Trophoblast cell (in vitro differentiated cells and primary cell): ENCODE data around the gene LIPC.
A peak's percentile ranks its signal among the peaks of the same experiment; 100 is the strongest.

Experiments
- DNase-seq, 2 donors: peaks; one replicate each; pipeline ENCODE4 v3.0.0-alpha.2; 2016
- H2AFZ ChIP-seq: 2 replicates; pipeline ENCODE4 v1.6.1; 2013; ENCODE audit warnings: low read length, moderate library complexity, mild to moderate bottlenecking; ENCODE audit not compliant: insufficient read depth, poor library complexity
- H2AK5ac ChIP-seq: 2 replicates; pipeline ENCODE4 v1.6.1; 2013; ENCODE audit warnings: mild to moderate bottlenecking, low read length
- H2BK120ac ChIP-seq: 2 replicates; pipeline ENCODE4 v1.6.1; 2013; ENCODE audit warnings: low read length, mild to moderate bottlenecking, moderate library complexity; ENCODE audit not compliant: insufficient read depth, poor library complexity
- H2BK12ac ChIP-seq: 2 replicates; pipeline ENCODE4 v1.6.1; 2013; ENCODE audit warnings: mild to moderate bottlenecking, low read length, moderate library complexity
- H2BK5ac ChIP-seq: 2 replicates; pipeline ENCODE4 v1.6.1; 2013; ENCODE audit warnings: low read length, low read depth, moderate library complexity, mild to moderate bottlenecking; ENCODE audit not compliant: poor library complexity
- H3K14ac ChIP-seq: 2 replicates; pipeline ENCODE4 v1.6.1; 2013; ENCODE audit warnings: mild to moderate bottlenecking, low read length
- H3K18ac ChIP-seq: 2 replicates; pipeline ENCODE4 v1.6.1; 2013; ENCODE audit warnings: mild to moderate bottlenecking, low read length
- H3K23ac ChIP-seq: 2 replicates; pipeline ENCODE4 v1.6.1; 2013; ENCODE audit warnings: low read length
- H3K27ac ChIP-seq: 2 replicates; pipeline ENCODE4 v1.5.1; 2013; ENCODE audit warnings: low read depth, mild to moderate bottlenecking, inconsistent platforms, low read length, moderate library complexity
- H3K27me3 ChIP-seq: 2 replicates; pipeline ENCODE4 v1.6.1; 2013; ENCODE audit warnings: inconsistent platforms, mild to moderate bottlenecking, low read length, moderate library complexity; ENCODE audit not compliant: insufficient read depth
- H3K36me3 ChIP-seq, 2 experiments: 1 replicate in 1 of 2; 2 replicates in 1 of 2; pipeline ENCODE4 v1.6.1; 2013; ENCODE audit warnings: low read length in 2 of 2, mild to moderate bottlenecking in 2 of 2, moderate library complexity in 1 of 2; ENCODE audit not compliant: insufficient read depth in 2 of 2, control insufficient read depth in 1 of 2
- H3K4ac ChIP-seq: 2 replicates; pipeline ENCODE4 v1.6.1; 2013; ENCODE audit warnings: low read depth, mild to moderate bottlenecking, low read length, moderate library complexity
- H3K4me1 ChIP-seq, 2 experiments: 1 replicate in 1 of 2; 2 replicates in 1 of 2; pipeline ENCODE4 v1.6.1; 2013; ENCODE audit warnings: low read length in 2 of 2, mild to moderate bottlenecking in 2 of 2, moderate library complexity in 1 of 2; ENCODE audit not compliant: insufficient read depth in 2 of 2, control insufficient read depth in 1 of 2
- H3K4me2 ChIP-seq: 2 replicates; pipeline ENCODE4 v1.6.1; 2013; ENCODE audit warnings: inconsistent platforms, mild to moderate bottlenecking, low read length, moderate library complexity
- H3K4me3 ChIP-seq: 2 replicates; pipeline ENCODE4 v1.5.1; 2013; ENCODE audit warnings: mild to moderate bottlenecking, low read depth, low read length, inconsistent platforms
- H3K79me1 ChIP-seq: one replicate; pipeline ENCODE4 v1.6.1; 2013; ENCODE audit warnings: low read length
- H3K79me2 ChIP-seq: 2 replicates; pipeline ENCODE4 v1.6.1; 2013; ENCODE audit warnings: low read length, mild to moderate bottlenecking; ENCODE audit not compliant: control insufficient read depth, insufficient read depth, poor library complexity
- H3K9ac ChIP-seq: 2 replicates; pipeline ENCODE4 v1.6.1; 2013; ENCODE audit warnings: mild to moderate bottlenecking, low read length
- H3K9me3 ChIP-seq: 2 replicates; pipeline ENCODE4 v1.6.1; 2013; ENCODE audit warnings: low read depth, mild to moderate bottlenecking, control low read depth, inconsistent platforms, low read length; ENCODE audit not compliant: insufficient read depth
- H4K12ac ChIP-seq: 2 replicates; pipeline ENCODE4 v1.6.1; 2013; ENCODE audit warnings: low read depth, mild to moderate bottlenecking, low read length, moderate library complexity
- H4K8ac ChIP-seq: 2 replicates; pipeline ENCODE4 v1.6.1; 2013; ENCODE audit warnings: low read depth, mild to moderate bottlenecking, low read length, moderate library complexity
- H4K91ac ChIP-seq: one replicate; pipeline ENCODE4 v1.6.1; 2013; ENCODE audit warnings: low read depth, mild to moderate bottlenecking, low read length, moderate library complexity
- WGBS: extraction: QIAGEN DNeasy Blood & Tissue Kit; methylation state at CpG from one replicate; pipeline ENCODE4 v1.1.7; 2013; ENCODE audit warnings: missing lambda C conversion rate; ENCODE audit not compliant: insufficient read length, insufficient coverage; ENCODE audit errors: extremely low coverage; 5-methylcytosine and 5-hydroxymethylcytosine counted together

The LIPC gene

GRCh38 chr15:58459560-58459959 is 27.8 kb downstream of the LIPC start:
- no peaks in the 10 kb centered on the region for H3K36me3 ChIP-seq
- H4K8ac ChIP-seq = peak overlapping the region; percentile 23
- H2AK5ac ChIP-seq = peak overlapping the region; percentile 56
- no peak overlapping the region for H4K12ac ChIP-seq
- peaks cover 4% of the 10 kb centered on the region for H3K79me1 ChIP-seq
- peak overlapping the region; percentile 29 for H3K14ac ChIP-seq
- no peak overlapping the region for H3K23ac ChIP-seq
- H2AFZ ChIP-seq = no peak overlapping the region
- H3K27ac ChIP-seq = no peak overlapping the region
- H3K79me2 ChIP-seq = no peaks in the 10 kb centered on the region
- H4K91ac ChIP-seq = no peak overlapping the region
- no peak overlapping the region for H3K4me3 ChIP-seq
- no peak overlapping the region for H3K4me2 ChIP-seq
- H3K9me3 ChIP-seq = peaks cover 2% of the 10 kb centered on the region
- H3K18ac ChIP-seq = no peak overlapping the region
- H3K27me3 ChIP-seq = no peaks in the 10 kb centered on the region
- H2BK120ac ChIP-seq = peak overlapping the region; percentile 46
- no peak overlapping the region for H3K9ac ChIP-seq
- no peak overlapping the region for H3K4ac ChIP-seq
- H2BK5ac ChIP-seq = no peak overlapping the region
- peak overlapping the region; percentile 66 for H2BK12ac ChIP-seq
- no CpG with 5 or more reads among the region's 10 CpGs for WGBS
- DNase-seq = no peak
- peaks cover 2 to 7% of the 10 kb centered on the region in 2 experiments for H3K4me1 ChIP-seq

DNA sequence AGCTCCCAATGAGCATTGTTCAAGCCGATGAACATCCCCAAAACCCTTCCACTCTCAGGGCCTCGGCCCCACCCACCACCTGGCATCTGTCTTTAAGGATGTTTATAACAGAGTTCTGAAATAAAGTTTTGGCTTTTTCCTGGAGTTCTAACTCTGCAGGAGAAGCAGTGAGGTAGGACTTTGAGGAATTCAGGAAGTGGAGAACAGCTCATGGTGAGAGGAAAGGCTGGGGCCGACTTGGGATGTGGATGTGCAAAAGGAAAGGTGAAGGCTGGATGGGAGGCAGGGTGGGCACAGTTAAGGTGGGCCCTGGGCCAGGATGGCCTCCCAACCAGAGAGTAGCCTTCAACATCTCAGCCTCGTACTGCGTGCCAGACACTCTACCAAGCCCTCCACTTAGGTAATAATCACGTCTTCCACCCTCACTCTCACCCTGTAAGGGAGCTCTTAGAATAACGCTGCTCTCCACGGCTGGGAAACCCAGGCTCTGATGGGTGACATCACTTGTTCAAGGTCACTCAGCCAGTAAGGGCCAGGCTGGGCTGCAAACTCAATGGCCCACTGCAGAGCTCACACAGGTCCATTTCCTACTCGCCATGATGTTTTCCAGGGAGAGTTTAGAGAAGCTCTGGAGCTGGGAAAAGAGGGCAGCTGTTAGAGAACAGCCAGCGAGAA is 28.5 kb downstream of the LIPC start:
- Histone ChIP-seq H3K23ac (no peak overlapping the region), H3K4me1 (peaks cover 2 to 7% of the 10 kb centered on the region in 2 experiments), H2BK120ac (no peak overlapping the region), H3K27ac (no peak overlapping the region), H3K79me1 (peaks cover 4% of the 10 kb centered on the region), H3K79me2 (no peaks in the 10 kb centered on the region), H2BK5ac (no peak overlapping the region), H3K4ac (no peak overlapping the region), H4K91ac (no peak overlapping the region), H3K9ac (no peak overlapping the region), H3K4me2 (no peak overlapping the region), H3K36me3 (no peaks in the 10 kb centered on the region), H3K14ac (no peak overlapping the region), H2AK5ac (peak overlapping the region; percentile 56), H3K9me3 (peaks cover 2% of the 10 kb centered on the region), H3K27me3 (no peaks in the 10 kb centered on the region), H4K8ac (no peak overlapping the region), H3K18ac (no peak overlapping the region), H2AFZ (no peak overlapping the region), H4K12ac (no peak overlapping the region), H2BK12ac (no peak overlapping the region), H3K4me3 (no peak overlapping the region)
- WGBS = no CpG with 5 or more reads among the region's 10 CpGs
- no peak for DNase-seq

DNA sequence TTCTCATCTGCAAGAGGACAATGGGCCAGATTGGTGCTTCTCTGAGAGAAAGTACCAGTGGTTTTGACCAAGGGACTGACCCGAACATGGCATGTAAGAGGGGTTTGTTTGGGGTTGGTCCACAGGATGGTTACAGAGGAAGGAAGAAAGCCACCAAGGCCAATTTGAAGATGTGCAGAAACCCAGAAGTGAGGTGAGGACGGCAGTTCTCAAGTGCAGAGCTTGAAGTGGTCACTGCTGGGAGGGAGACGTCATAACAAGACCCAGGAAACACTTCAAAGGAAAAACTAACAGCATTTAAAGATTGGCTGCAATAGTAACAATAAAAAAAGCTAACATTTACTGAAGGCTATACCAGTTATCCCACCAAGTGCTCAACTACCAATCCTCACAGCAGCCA is 29.1 kb downstream of the LIPC start:
- Histone ChIP-seq H3K27me3 (no peaks in the 10 kb centered on the region), H3K23ac (no peak overlapping the region), H3K27ac (no peak overlapping the region), H2BK120ac (no peak overlapping the region), H3K4me2 (no peak overlapping the region), H3K4me3 (no peak overlapping the region), H2AFZ (no peak overlapping the region), H3K18ac (no peak overlapping the region), H3K79me1 (peaks cover 4% of the 10 kb centered on the region), H4K8ac (no peak overlapping the region), H2BK5ac (no peak overlapping the region), H3K9ac (no peak overlapping the region), H3K4ac (no peak overlapping the region), H2AK5ac (no peak overlapping the region), H4K91ac (no peak overlapping the region), H4K12ac (no peak overlapping the region), H2BK12ac (no peak overlapping the region), H3K4me1 (peaks cover 2 to 7% of the 10 kb centered on the region in 2 experiments), H3K14ac (no peak overlapping the region), H3K36me3 (no peaks in the 10 kb centered on the region), H3K79me2 (no peaks in the 10 kb centered on the region), H3K9me3 (peaks cover 2% of the 10 kb centered on the region)
- DNase-seq = no peak
- no CpG with 5 or more reads among the region's 3 CpGs for WGBS

DNA sequence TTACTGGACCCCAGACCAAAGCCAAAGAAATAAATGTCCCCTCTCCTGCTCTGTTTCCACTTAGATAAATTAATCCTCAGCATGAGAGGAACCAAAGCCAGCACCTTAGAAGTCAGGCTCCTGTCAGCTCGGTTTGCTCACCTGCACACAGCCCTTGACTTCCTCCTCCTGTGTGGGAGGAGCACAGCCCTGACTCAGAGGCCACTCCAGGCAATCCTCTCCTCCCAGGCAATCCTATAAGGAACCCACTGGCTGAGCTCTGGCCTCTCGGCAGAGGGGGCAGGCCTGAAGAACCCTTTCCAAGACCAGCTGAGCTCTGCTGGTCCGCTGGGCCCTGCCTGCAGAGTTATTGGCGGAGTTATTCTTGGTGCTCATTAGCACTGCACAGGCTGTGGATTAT is 30.8 kb downstream of the LIPC start:
- no peak overlapping the region for H3K4me3 ChIP-seq
- H2BK5ac ChIP-seq = no peak overlapping the region
- no peaks in the 10 kb centered on the region for H3K9me3 ChIP-seq
- WGBS = no CpG with 5 or more reads among the region's 4 CpGs
- H3K36me3 ChIP-seq = no peaks in the 10 kb centered on the region
- H4K8ac ChIP-seq = no peak overlapping the region
- H3K4ac ChIP-seq = no peak overlapping the region
- no peak overlapping the region for H3K27ac ChIP-seq
- H3K79me1 ChIP-seq = peaks cover 7% of the 10 kb centered on the region
- H4K91ac ChIP-seq = no peak overlapping the region
- no peak overlapping the region for H2AFZ ChIP-seq
- no peak overlapping the region for H2BK12ac ChIP-seq
- DNase-seq = peak; percentile 41 to 62
- H3K4me2 ChIP-seq = no peak overlapping the region
- no peak overlapping the region for H2AK5ac ChIP-seq
- H3K23ac ChIP-seq = no peak overlapping the region
- H3K18ac ChIP-seq = no peak overlapping the region
- no peak overlapping the region for H3K9ac ChIP-seq
- H2BK120ac ChIP-seq = no peak overlapping the region
- no peaks in the 10 kb centered on the region for H3K27me3 ChIP-seq
- no peak overlapping the region for H4K12ac ChIP-seq
- H3K4me1 ChIP-seq = peaks cover 2 to 7% of the 10 kb centered on the region in 2 experiments
- H3K79me2 ChIP-seq = no peaks in the 10 kb centered on the region
- no peak overlapping the region for H3K14ac ChIP-seq
